ENCODE measurements around the gene POLR3H. TPM values are rescaled to one million over a fixed set of nuclear protein-coding genes. Genes with fewer than 3 reads are reported as not detected.
"Not testable (repeated sequence)": the region's sequence is repeated elsewhere in the genome, so short reads cannot be mapped to it uniquely, and the experiment has no call there.

Gene POLR3H
- total and polyA plus RNA-seq, 2 donors = 12.8 to 25.1 TPM

DNA sequence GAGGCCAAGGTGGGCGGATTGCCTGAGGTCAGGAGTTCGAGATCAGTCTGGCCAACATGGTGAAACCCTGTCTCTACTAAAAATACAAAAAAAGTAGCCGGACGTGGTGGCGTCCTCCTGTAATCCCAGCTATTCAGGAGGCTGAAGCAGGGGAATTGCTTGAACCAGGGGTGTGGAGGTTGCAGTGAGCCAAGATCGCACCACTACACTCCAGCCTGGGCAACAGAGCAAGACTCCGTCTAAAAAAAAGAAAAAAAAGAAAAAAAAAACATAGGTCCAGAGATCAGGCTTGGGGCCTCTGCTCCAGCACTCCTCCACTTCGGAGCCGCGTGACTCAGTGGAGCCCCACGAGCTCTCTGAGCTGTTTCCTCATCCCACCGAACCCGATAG is 14.0 kb upstream of the POLR3H start:
- DNase-seq (ENCODE audit: extremely low spot score); H3K4me3 ChIP-seq (ENCODE audit: low read depth, low read length); H3K4me1 ChIP-seq (ENCODE audit: insufficient read depth); H3K27ac ChIP-seq (ENCODE audit: low read depth); H3K36me3 ChIP-seq (ENCODE audit: insufficient read depth): not testable (repeated sequence)
- WGBS = 89% methylated on average over 13 of the region's 13 CpGs

DNA sequence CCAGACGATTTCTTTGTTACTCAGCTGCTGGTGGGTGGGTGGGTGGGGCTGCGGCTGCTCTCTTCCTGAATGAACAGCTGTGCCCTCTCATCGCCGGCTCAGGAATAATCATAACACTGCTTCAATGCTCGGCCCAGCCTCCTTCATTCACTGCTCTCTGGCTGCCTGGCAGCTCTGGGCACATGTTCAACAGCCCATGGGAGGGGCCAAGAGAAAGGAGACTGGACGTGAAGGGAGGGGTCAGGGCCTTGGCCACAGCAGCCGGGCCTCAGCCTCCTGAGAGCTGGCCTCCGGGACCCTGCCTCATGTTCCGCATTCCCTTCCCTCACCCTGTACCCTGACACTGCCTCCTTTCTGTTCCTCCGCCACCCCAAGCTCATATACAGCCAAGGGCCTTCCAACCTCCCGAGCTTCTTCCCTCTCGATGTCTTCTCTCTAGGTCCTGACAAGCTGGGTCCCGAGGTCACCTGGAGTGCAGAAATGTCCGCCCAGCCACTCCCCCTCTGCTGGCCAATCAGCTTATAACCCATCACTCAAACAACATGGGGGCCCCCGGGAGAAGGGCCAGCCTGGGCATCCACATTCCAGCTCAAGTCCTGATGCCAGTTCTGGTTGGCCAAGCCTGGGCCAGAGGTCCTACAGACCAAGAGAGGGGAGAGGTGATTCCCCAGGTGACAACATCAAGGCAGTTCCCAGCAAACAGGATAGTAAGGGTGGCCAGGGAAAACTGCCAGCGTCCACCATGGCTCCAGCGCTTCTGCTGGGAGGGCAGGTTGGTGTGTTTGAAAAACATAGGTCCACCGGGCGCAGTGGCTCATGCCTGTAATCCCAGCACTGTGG is 13.4 kb upstream of the POLR3H start:
- Histone ChIP-seq H3K27ac (ENCODE audit: low read depth) (peak overlapping the region; percentile 74), H3K36me3 (ENCODE audit: insufficient read depth) (no peaks in the 10 kb centered on the region), H3K4me1 (ENCODE audit: insufficient read depth) (no peaks in the 10 kb centered on the region), H3K4me3 (ENCODE audit: low read depth, low read length) (no peak overlapping the region)
- WGBS = 27% methylated on average over 19 of the region's 19 CpGs
- peak; percentile 66 for DNase-seq (ENCODE audit: extremely low spot score)

DNA sequence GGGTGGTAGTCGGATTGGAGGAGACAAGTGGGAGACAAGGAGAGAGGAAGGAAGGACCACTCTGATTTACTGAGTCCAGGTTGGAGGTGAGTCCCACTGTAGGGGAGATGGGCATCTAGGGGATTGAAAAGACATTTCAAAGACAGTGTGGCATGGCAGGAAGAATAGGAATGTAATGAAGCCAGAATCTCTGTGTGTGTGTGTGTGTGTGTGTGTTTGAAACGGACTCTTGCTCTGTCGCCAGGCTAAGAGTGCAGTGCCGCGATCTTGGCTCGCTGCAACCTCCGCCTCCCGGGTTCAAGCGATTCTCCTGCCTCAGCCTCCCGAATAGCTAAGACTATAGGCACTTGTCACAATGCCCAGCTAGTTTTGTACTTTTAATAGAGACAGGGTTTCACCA is 12.3 kb upstream of the POLR3H start:
- no peak overlapping the region for H3K27ac ChIP-seq (ENCODE audit: low read depth)
- no peak for DNase-seq (ENCODE audit: extremely low spot score)
- no peaks in the 10 kb centered on the region for H3K36me3 ChIP-seq (ENCODE audit: insufficient read depth)
- H3K4me3 ChIP-seq (ENCODE audit: low read depth, low read length) = no peak overlapping the region
- no peaks in the 10 kb centered on the region for H3K4me1 ChIP-seq (ENCODE audit: insufficient read depth)
- WGBS = 81% methylated on average over 10 of the region's 10 CpGs

DNA sequence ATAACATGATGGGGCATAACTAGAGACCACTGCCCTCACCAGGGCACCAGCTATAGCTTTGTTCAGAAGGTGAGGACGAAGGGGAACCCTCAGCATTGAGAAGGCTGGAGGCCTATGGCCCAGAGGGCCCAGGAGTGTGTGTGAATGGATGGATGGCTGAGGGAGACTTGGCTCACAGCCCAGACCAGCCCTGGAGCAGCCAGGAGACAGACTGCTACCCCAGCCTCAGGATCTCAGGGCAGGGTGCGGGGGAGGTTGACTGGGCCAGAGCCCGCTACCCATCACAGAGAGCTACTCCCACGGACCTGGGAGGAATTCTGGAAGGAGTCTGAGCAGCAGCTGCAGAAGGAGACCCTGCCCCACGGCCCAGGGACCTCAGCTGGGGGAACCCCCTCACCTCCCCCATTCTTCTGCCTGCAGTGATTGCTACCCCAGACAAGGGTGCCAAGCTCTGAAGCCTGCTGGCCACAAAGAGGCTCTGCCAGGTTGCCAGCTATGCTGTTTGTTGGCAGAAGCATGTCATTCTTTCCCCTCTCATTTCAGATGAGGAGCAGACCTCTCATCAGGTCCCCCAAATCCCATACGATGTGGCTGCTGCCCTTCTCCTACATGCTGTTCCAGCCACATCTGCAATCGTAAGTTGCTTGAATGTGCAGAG is 11.2 kb upstream of the POLR3H start:
- H3K27ac ChIP-seq (ENCODE audit: low read depth) = no peak overlapping the region
- 74% methylated on average over 7 of the region's 7 CpGs for WGBS

DNA sequence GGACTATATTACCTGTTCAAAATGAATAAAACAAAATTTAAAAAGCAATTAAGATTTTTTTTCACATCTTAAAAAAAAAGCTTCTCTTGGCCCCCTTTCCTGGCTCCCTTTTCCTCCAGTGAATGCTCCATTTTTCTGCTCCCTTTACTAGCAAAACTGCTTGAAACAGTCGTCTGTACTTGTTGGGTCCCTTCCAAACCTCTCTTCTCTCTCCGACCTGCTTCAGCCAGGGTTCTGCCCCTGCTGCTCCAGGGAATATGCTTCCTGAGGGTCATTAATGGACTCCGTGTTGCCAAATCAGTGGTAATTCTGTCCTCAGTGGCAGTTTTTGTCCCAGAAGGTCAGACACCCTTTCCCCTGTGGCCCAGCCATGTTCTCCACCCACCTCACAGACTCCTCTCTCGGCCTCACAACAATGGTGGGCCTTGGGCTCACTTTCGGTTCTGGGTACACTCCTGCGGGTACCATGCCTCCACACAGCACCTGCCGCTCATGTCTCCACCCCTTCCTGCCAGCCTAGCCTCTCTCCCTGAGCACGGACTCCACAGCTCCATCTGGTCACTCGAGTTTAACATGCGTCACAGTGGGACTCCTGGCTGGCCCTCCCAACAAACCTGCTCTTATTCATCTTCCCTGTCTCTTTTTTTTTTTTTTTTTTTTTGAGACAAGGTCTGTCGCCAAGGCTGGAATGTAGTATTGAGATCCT is 7.8 kb upstream of the POLR3H start:
- no peaks in the 10 kb centered on the region for H3K36me3 ChIP-seq (ENCODE audit: insufficient read depth)
- H3K4me1 ChIP-seq (ENCODE audit: insufficient read depth) = no peaks in the 10 kb centered on the region
- 70% methylated on average over 10 of the region's 11 CpGs for WGBS
- H3K4me3 ChIP-seq (ENCODE audit: low read depth, low read length) = no peak overlapping the region
- DNase-seq (ENCODE audit: extremely low spot score) = no peak
- no peak overlapping the region for H3K27ac ChIP-seq (ENCODE audit: low read depth)

More for the DNA sequence above, 11.2 kb upstream of the POLR3H start:
- no peak for DNase-seq (ENCODE audit: extremely low spot score)
- Histone ChIP-seq H3K36me3 (ENCODE audit: insufficient read depth) (no peaks in the 10 kb centered on the region), H3K4me1 (ENCODE audit: insufficient read depth) (no peaks in the 10 kb centered on the region), H3K4me3 (ENCODE audit: low read depth, low read length) (no peak overlapping the region)

DNA sequence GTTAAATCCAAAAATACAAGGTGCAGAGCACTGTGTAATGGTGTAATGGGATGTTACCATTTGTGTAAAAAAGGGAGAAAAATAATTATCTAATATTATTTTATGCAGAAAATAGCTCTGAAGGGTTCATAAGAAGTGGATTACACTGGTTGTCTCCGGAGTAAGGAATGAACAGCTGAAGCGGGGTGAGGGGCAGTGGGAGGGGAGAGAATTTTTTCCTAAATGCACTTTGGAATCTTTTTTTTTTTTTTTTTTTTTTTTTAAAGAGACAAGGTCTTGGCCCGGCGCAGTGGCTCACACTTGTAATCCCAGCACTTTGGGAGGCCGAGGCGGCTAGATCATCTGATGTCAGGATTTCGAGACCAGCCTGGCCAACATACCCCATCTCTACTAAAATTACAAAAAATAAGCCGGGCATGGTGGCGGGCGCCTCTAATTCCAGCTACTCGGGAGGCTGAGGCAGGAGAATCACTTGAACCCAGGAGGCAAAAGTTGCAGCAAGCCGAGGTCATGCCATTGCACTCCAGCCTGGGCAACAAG is 6.8 kb upstream of the POLR3H start:
- H3K4me3 ChIP-seq (ENCODE audit: low read depth, low read length) = no peak overlapping the region
- DNase-seq (ENCODE audit: extremely low spot score) = no peak
- no peak overlapping the region for H3K27ac ChIP-seq (ENCODE audit: low read depth)
- H3K36me3 ChIP-seq (ENCODE audit: insufficient read depth) = no peaks in the 10 kb centered on the region
- 75% methylated on average over 12 of the region's 12 CpGs for WGBS
- H3K4me1 ChIP-seq (ENCODE audit: insufficient read depth) = no peaks in the 10 kb centered on the region

DNA sequence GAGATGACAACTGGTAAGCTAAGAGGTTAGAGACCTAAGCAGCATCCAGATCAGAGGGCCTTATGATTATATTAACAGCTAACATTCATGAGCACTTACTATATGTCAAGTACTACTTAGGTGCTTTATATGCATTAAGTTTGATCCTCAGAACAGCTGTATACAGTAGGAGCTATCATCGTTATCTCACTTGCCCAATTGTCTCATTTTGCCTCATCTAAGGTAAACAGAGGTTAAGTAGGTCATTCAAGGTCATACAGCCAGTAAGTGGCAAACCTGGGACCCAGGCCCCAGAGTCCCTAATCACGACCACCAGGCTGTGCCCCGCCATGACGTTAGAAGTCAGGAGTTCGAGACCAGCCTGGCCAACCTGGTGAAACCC is 4.6 kb upstream of the POLR3H start:
- WGBS = 90% methylated on average over 5 of the region's 5 CpGs
- Histone ChIP-seq H3K36me3 (ENCODE audit: insufficient read depth) (no peaks in the 10 kb centered on the region), H3K4me3 (ENCODE audit: low read depth, low read length) (no peak overlapping the region), H3K4me1 (ENCODE audit: insufficient read depth) (no peaks in the 10 kb centered on the region), H3K27ac (ENCODE audit: low read depth) (no peak overlapping the region)
- no peak for DNase-seq (ENCODE audit: extremely low spot score)

DNA sequence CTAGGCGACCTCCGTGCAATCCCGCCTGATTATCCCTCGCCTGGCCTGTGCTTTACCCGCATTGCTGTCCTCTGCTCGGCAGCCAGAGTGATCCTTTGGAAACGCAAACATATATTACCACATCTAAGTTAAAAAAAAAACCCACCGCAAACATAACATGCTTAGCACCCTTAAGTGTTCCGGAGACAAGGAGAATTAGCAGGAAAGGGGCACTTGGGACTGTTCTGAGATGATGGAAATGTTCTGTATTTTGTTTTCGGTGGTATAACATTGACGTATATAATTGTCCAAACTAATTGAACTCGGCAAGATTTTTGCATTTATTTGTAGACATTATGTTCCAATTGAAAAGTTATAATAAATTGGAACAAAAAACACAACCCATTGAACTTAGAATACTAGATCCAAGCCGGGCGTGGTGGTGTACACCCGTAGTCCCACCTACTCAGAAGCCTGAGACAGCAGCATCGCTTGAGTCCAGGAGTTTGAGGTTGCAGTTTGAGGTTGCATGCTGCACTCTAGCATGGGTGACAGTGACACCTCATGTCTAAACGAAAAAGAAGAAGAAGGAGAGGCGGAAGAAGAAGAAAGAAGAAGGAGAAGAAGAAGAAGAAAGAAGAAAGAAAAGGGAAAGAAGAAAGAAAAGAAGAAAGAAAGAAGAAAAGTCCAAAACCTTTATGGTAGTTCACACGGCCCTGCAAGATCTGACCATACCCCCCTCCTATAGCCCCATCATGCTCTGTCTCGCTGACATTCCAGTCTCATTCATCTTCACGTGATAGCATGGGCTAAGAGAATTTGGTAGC is 604 bp upstream of the POLR3H start:
- 23% methylated on average over 21 of the region's 21 CpGs for WGBS
- H3K4me3 ChIP-seq (ENCODE audit: low read depth, low read length) = peak overlapping the region; percentile 13
- no peaks in the 10 kb centered on the region for H3K4me1 ChIP-seq (ENCODE audit: insufficient read depth)
- no peak for DNase-seq (ENCODE audit: extremely low spot score)
- no peaks in the 10 kb centered on the region for H3K36me3 ChIP-seq (ENCODE audit: insufficient read depth)
- no peak overlapping the region for H3K27ac ChIP-seq (ENCODE audit: low read depth)

DNA sequence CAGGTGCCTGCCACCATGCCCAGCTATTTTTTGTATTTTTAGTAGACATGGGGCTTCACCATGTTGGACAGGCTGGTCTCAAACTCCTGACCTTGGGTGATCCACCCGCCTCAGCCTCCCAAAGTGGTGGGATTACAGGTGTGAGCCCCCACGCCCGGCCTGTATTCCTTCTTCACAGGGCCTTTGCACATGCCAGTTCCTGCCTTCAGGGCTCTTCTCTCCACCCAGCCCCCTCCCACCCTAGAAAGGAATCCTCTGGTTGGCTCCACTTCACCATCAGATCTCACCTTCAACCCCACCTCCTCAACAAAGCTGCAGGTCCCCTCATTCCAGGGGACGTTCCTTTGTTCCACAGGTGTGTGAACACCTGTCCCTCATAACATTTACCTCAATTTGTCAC is 2.0 kb downstream of the POLR3H start:
- no peak overlapping the region for H3K27ac ChIP-seq (ENCODE audit: low read depth)
- WGBS = 94% methylated on average over 4 of the region's 4 CpGs
- no peaks in the 10 kb centered on the region for H3K4me1 ChIP-seq (ENCODE audit: insufficient read depth)
- H3K36me3 ChIP-seq (ENCODE audit: insufficient read depth) = peaks cover 4% of the 10 kb centered on the region
- no peak for DNase-seq (ENCODE audit: extremely low spot score)
- no peak overlapping the region for H3K4me3 ChIP-seq (ENCODE audit: low read depth, low read length)

DNA sequence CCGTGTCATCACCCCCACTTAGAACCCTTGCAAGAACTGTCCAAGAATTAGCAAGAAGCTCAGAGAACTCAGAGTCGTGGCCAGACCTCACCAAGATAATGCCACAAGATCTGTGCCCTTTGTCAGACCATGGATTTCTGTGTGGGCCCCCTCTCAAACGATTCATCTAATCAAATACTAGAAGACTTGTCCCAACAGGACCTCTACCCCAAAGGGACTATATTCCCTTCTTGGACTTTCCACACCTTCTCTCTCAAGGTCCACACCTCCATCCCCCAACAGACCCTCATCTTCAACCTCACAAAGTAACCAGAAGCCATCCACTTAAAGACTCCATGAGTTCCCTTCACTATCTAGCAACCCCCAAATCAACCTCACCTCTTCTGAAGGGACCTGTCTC is 2.8 kb downstream of the POLR3H start:
- peaks cover 4% of the 10 kb centered on the region for H3K36me3 ChIP-seq (ENCODE audit: insufficient read depth)
- no peak for DNase-seq (ENCODE audit: extremely low spot score)
- H3K27ac ChIP-seq (ENCODE audit: low read depth) = no peak overlapping the region
- H3K4me1 ChIP-seq (ENCODE audit: insufficient read depth) = no peaks in the 10 kb centered on the region
- WGBS = 74% methylated on average over 3 of the region's 3 CpGs
- no peak overlapping the region for H3K4me3 ChIP-seq (ENCODE audit: low read depth, low read length)

DNA sequence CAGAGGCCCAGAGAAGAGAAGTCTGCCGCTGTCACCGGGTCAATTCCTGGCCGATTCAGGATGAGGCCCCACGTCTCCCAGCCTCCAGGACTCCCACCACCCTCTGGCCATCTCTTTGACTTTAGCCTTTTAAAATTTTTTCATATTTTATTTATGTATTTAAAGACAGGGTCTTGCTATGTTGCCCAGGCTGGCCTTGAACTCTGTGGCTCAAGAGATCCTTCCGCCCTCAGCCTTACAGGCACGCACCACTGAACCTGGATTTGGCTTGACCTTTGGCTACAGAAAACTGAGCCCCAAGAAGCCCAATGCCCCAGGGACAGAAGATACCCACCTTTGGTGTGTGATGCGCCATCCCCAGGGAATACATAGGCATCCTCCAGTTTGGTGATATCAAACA is 3.9 kb downstream of the POLR3H start:
- Histone ChIP-seq H3K36me3 (ENCODE audit: insufficient read depth) (peaks cover 4% of the 10 kb centered on the region), H3K27ac (ENCODE audit: low read depth) (no peak overlapping the region), H3K4me3 (ENCODE audit: low read depth, low read length) (no peak overlapping the region), H3K4me1 (ENCODE audit: insufficient read depth) (no peaks in the 10 kb centered on the region)
- no peak for DNase-seq (ENCODE audit: extremely low spot score)
- 92% methylated on average over 7 of the region's 7 CpGs for WGBS

DNA sequence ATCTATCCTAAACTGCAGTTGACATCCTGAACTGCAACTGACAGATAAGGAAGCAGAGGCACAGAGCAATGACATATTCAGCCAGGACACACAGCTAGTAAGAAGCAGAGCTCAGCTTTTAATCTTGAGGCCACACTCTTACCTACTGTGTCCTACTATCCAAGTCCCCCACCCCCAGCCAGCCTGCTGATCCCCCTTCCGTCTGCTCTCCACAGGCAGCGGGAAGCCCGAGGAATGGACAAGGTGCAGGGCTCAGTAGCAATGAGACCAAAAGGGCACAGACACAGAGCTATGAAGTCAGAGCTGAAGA is 4.3 kb downstream of the POLR3H start:
- 77% methylated on average over 3 of the region's 3 CpGs for WGBS
- no peak for DNase-seq (ENCODE audit: extremely low spot score)
- H3K27ac ChIP-seq (ENCODE audit: low read depth) = no peak overlapping the region
- no peaks in the 10 kb centered on the region for H3K4me1 ChIP-seq (ENCODE audit: insufficient read depth)
- H3K36me3 ChIP-seq (ENCODE audit: insufficient read depth) = peaks cover 4% of the 10 kb centered on the region
- H3K4me3 ChIP-seq (ENCODE audit: low read depth, low read length) = no peak overlapping the region
